GM15510 (cell line): ENCODE measurements around the gene PLEKHG7.

Experiments
- POLR2A ChIP-seq: IDR thresholded peaks from 3 replicates; pipeline ENCODE4 v1.6.1; 2011; ENCODE audit warnings: borderline replicate concordance; ENCODE audit not compliant: insufficient read length; ENCODE audit errors: extremely low read depth

Gene PLEKHG7

DNA sequence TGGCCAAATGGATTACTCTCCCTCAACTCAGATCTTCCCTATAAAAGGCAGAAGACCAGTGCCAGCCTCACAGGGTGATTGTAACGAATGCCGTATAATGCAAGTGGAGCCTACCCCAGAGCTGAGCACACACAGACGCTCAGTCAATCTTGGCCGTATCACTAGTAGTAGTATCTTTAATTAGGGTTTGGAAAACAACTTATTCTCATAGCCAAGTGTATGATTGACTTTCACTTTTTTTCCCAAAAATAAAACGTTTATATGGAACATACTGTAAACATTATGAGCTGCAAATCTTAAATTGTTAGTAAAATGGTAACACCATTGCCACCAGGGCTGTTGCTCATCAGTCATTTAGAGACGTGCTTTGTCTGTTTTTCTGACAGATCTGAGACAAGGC is 30.4 kb downstream of the PLEKHG7 start:
- TF ChIP-seq POLR2A: no peak

DNA sequence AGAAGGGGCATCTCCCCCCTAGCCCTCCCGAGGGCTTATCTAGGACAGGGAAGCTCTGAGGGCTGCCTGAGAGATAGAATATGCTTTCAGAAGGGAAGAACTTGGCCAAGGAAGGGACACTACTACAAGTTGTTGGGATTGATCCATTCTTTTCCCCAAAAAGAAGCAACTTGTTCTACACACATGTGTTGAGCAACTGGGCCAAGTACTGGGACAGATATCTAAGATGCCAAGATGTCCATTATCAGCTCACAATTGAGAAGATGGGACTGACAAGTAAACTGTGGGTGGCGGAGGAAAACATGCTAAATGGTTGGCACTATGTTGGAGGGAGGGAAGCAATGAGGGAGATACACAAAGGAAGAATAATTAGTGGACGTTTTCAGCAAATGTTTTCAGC is 30.9 kb downstream of the PLEKHG7 start:
- no peak for TF ChIP-seq POLR2A

DNA sequence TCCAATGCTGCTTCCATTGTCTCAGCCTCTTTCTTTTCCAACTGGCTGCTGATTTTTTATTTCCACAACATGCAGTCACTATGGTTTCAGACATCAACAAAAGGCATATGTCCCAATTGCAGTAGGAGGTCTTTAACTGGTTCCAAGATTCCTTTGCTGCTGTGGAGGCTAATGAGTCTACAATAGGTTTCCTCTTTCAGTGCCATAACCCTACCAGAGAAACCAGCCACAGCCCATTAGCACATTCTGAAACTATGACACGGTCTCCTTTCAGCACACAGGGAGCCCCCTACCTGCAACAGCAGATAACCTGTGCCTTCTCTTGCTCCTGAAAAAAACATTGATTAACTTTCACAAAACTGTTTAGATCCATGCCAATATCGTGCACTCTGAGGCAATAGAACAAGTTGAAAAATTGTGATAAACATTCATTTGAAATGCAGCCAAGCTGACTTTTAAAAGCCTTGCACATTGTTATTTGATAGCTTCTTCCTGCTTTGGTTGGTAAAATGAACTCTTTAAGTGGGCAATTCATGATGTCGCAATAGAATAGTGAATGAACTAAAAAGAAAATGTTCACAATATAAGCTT is 32.4 kb downstream of the PLEKHG7 start:
- no peak for TF ChIP-seq POLR2A

DNA sequence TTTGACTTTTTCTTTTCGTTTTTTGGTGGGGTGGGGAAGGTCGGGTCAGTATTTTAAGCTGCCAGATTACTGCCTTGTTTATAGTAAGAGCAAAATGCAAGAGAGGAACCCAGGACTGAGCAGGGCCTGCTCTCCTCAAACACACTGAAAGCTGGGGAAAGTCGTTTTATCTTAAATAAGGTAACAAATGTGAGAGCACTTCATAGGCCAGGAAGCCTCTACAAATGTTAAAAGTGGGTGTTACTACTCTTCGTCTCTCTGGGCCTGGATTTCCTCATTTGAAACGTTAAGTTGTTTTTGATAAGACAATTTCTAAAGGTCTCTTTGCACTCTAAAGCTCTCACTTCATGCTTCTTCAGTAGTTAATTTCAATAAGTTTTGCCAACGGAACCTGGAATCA is 33.8 kb downstream of the PLEKHG7 start:
- TF ChIP-seq POLR2A: no peak

DNA sequence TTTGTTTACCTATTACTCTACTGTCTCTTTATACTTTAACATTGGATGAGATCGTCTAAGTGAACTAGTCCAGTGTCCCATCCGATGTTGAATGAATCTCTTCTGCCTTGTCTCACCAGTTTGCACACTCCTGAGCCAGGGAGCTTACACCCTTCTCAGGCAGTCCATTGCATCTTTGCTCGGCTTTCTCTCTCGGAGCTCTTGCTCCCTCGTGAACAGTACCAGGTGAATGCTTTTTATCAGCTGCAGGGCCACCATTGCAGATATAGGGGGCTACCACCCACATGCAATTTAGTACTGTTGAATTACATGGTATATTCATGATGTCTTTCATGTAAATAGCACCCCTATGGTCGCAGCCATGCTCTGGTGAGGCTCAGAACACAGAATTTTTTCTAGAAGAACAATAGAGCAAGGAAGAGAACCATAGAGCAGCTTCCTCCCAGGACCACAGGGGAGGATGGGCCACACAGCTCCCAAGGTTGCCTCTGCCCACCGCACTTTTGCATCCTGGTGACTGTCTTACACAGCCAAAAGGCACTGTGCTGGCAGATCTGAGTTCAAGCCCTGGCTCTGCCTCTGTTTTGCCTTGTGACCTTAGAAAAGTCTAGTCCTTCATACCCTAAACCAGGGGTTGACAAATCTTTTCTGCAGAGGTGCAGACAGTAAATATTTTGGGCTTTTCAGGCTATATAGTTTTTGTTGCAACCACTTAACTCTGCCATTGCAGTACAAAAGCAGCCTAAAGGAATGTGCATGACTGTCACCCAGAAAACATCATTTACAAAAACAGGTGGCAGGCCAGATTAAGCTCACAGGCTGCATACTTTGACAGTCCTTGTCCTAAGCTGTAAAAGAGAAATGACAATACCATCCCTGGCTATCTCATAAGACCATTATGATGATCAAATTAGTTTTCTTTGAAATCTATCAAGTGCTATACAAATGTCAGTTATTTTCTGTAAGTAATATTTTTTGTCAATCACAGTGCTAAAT is 35.4 kb downstream of the PLEKHG7 start:
- TF ChIP-seq POLR2A: no peak

DNA sequence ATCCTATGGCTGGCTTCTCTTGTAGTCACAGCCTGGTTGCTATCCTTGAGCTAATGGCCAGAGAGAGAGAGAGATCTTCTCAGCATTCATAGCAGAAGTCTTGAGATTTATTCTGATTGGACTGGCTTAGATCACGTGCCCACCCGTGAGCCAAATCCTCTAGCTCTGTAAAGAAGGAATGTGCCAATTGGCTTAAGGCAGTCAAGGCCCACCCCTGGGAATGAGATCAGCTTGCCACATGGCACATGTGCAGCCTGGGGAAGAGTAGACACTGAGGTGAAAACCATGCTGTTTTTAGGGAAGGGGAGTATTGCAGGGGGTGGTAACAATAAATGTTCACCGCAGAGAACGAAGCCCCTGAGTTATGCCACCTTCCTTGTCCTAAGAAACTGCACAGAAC is 36.3 kb downstream of the PLEKHG7 start:
- TF ChIP-seq POLR2A: no peak

DNA sequence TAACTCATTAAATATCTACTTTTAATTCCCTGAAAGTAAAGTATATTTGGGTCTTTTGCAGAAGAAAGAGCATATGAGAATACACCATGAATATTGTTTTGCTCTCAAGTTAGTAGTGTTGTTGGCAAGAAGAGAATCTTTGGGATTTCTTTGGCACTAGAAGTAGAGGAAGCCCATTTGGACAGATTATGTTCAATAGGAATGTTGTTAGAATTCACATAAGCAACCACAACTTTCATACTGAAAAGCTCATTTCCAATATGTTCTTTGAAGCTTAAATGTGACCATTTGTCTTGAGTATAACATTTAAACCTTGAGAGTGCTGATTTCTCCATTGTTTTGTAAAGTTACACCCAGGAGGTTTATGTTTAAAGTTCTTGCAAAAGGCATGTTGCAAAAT is 37.6 kb downstream of the PLEKHG7 start:
- TF ChIP-seq POLR2A: no peak

DNA sequence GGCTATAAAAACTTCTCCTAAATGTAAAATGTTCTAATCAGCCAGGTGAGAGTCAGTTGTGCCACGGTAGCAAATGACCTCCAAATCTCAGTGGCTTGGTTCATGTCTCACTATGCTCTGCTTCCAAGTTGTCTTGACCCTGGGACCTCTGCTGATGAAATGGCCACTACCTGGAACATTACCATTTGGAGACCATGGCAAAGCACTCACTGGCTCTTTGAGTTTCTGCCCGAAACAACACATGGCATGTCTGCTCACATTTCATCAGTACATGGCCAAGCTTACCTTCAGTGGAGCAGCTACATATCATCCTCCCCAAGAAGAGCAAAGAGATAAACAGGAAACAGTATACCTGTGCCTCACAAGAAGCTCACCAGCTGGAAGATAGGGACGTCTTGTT is 40.2 kb downstream of the PLEKHG7 start:
- TF ChIP-seq POLR2A: no peak

DNA sequence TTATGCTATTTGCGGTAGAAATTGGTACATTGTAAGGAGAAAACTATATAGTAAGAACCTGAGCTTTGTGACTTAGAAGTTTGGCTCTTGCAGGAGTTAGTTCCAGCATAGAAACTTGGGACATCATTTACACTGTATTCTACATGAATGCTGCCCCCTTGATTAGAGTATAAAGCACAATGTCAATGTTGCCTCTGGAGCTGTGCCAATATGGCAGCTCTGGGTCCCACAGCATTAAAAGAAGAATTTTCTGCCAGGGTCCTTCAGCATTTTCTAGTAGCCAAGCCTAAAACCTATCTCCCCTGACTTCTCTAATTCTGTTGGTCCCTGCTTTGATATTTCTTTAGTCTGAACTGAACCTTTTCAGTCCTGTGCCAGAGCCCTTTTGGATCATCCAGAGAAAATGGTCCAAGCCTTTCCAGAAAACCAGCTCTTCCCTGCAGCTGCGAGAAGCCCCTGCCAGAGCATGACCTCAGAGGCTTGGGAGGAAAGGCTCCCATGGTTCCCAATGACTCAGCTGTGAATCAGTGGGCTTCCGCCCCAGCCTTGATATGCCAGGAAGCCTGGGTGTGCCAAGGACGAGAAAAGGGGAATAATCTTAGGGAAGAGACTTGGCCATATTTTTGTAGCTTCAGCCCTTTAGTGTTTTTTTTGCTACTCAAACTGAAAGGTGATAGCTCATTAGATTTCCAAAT is 43.2 kb downstream of the PLEKHG7 start:
- no peak for TF ChIP-seq POLR2A

DNA sequence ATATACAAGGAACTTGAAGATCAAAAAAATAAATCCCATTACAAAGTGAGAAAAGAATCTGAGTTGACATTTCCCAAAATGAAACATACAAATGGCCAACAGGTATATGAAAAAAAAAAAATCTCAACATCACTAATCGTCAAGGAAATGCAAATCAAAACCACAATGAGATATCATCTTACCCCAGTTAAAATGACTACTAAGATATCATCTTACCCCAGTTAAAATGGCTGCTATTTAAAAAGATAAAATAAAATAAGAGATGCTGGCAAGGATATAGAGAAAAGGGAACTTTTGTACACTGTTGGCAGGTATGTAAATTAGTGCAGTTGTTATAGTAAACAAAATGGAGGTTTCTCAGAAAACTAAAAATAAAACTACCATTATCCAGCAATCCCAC is 44.4 kb downstream of the PLEKHG7 start:
- TF ChIP-seq POLR2A: no peak

DNA sequence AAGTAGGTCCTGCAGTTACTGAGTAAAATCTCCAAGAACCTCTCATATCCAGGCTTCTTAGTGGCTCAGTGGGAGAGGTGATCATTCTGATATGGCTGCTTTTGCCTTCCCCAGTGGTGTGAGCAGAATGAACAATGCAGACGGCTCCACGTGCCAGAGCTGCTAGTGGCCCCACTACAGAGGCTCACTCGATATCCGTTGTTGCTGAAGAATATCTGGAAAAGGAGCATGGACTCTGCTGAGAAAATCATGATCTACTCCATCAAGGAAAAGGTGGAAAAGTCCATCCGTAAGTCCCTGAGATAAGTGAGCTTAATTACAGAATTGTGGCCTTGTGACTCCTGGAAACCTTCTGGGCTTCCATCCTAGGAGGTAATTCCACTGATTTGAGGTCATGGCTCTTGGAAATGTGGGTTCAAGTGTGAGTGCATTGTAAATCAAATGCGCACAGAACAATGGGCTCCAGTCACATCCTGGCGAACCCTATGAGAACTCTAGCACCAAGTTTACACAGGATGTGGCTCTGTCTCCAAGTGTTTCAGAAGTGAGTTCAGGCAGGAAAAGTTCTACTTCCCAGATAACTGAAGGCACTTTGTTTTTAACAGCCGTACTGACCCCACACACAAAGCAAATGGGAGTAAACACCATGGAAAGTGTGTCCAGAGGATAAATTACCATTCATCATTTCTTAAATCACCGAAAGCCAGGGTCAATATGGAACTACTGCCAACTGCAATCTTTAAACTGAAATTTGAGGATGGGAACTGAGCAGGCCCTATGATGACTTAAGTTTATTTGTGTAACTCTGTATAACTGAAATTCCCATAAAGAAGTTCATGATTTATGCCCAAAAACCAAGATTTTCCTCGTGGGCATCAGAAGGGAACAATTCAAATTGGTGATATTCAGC is 51.4 kb downstream of the PLEKHG7 start:
- no peak for TF ChIP-seq POLR2A

DNA sequence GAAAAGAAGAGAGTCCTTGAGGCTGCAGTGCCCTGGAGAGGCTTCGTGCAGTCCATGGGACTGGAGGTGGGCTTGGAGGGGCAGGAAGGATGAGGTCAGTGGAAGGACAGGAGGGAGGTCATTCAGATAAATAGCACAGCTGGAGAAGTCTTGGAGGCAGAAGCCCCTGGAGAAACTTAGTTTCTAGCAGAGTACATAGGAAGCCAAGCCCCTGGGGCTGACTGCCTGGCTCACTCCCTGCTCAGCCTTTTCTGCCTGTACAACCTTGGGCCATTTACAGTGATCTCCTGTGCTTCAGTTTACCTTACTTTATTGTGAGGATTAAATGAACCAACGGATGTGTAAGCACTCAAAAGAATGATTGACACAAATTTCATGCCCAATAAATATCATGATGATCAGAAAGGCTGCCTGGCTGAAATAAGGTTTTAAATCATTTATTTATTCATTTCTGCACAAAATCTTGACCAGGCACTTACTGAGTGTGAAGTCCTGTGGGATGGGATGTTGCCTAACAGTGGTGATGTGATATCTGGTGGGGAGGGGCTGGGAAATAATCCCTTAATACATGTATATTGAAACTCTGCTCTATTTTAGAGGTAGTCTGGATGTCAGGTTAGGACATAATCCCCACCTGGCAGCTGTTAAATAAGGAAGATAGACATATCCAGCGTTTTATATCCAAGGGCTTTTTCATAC is 54.3 kb downstream of the PLEKHG7 start:
- no peak for TF ChIP-seq POLR2A

DNA sequence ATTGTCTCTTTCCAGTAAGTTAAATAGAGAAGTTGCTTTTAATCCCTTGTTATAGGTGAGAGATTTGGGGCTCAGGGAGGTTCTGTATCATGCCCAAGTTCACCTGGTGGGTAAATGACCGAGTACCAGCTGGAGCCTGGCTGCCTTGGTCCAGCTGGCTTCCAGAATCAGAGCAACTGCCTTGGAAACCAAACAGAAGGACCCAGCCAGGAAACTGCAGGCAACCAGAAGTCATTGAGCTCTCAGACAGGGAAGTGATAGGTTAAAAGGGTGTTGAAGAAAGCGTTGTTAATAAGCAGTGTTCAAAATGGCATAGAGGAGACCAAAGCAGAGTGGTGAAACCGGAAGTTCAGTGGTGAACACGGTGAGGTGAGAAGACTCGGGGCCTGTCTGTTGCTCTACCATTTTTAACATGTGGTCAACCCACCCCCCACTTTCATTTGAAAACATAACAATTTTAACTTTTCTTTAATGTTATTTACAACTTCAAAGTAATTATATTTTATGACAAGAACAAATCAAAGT is 54.9 kb downstream of the PLEKHG7 start:
- TF ChIP-seq POLR2A: no peak
